GM18498 (cell line): ENCODE measurements around the gene GPR3.
"Not testable (repeated sequence)": the region's sequence is repeated elsewhere in the genome, so short reads cannot be mapped to it uniquely, and the experiment has no call there.

ENCODE experiments used
- ATAC-seq: cut with Tn5 transposase; IDR thresholded peaks from one replicate; pipeline ENCODE4 v1.9.1; 2021; ENCODE audit warnings: mild to moderate bottlenecking, moderate library complexity; ENCODE audit not compliant: unreplicated experiment

GPR3 gene

DNA sequence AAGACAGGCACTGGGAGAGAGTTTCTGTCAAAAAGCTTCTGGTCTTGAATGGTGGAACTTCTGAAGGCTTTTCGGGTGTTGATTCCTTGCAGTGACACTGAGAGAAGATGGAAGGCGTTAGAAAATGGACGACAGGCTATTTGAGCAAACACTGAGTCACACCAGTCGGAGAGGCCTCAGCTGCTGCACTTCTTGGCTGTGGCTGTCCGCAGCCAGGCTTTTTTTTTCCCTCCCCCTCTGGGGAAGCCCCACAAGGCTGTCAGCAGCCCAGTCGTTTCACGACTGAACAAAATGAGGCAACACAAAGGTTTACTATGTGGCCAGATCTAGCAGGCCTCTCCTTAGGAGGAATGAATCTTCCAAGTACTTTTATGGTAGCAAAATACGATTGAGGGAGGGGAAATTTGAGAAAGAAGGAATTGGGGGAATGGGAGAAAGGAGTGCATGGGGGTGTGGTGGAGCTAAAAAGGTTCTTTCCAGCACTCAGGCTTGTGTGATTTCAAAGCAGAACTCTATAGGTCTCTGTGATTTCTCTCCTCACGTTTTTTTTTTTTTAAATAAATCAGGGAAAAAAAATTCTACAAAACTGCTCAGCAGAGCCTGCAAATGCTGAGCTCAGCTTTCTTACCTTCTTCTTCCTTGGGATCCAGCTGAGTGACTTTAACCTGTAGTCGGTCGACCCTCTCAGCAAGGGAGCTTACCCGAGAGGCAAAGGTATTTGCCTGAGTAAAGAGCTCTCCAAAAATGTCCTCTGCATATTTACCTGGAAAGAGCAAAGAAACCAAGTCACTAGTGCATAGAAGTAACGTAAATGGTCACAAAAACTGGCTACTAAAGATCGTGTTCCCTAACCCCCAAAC lies 26.1 kb downstream of the GPR3 start:
- ATAC-seq, result no peak

DNA sequence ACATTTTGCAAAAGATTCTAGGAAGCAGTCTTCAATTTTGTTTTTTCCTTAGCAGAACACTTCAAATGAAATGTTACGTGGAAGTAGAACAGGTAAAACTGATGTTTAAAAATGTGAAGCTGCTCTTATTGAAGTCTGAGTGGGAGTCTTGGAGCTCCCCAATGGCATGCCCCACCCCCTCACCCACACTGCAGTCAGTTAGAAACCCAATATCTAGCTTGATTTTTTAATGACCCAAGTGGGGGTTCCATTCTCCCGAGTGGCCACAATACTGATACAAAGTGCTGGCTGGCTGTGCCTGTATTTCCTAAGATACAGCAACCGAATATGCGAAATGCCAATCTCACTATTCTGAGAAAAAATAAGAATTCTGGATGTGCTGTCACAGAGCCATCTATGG lies 31.3 kb downstream of the GPR3 start:
- no peak for ATAC-seq

- ATAC-seq, result no peak
These were observed 34.9 kb downstream of the GPR3 start for GRCh38 chr1:27427329-27427728.

DNA sequence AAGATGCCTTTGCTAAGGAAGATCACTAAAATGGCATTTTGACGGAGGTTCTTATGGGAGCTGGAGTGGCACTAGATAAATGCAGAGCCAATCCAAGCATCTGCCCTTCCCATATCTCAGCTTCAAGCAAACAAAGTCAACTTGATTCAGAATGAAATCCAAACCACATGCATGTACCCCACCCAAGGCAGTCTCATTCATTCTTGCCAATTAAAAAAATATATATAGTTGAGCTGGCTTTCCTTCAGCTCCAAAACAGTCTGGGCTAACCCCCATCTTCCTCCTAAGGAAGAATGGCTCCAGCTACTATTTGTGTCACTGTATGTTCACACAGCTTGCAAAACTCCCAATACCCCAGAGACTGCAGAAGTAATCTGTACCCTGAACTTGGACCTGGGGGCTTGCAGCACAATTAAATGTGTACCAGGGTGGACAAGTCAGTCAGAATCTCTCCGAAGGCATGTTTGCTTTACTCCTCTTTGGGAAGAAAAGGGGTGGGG lies 35.4 kb downstream of the GPR3 start:
- ATAC-seq, result no peak

DNA sequence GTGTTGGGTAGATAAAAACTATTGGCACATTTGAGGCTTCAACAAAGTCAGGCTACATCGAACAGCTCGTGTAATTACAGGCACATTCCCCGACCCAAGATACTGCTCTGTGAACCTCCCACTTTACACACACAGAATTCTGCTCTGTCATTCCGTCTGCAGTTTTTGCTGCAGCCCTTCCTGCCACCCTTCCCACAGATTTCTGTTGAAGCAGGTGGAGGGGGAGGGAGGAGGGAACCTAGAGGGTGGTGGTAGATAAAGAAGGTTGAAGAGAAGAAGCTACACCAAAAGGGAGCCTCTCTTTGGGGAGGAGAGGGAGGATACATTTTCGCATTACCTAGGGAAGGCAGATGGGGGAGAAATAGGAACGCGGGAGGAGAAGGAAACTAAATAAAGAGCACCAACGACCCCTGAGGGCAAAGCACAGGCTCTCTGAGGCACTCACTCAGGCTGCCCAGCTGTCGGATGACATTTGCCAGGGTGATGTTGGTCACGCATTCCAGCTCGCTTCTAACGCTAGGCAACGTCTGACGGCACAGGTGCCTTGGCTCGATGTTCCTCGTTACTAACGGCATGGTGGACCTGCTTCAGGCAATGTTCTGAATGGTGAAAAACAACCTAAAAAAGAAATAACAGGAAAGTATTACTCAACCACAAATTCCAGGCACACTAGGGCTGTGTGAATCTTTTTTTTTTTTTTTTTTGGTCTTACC lies 36.0 kb downstream of the GPR3 start:
- ATAC-seq, result no peak

- ATAC-seq, result no peak
These were observed 36.6 kb downstream of the GPR3 start for GRCh38 chr1:27429029-27429425.

DNA sequence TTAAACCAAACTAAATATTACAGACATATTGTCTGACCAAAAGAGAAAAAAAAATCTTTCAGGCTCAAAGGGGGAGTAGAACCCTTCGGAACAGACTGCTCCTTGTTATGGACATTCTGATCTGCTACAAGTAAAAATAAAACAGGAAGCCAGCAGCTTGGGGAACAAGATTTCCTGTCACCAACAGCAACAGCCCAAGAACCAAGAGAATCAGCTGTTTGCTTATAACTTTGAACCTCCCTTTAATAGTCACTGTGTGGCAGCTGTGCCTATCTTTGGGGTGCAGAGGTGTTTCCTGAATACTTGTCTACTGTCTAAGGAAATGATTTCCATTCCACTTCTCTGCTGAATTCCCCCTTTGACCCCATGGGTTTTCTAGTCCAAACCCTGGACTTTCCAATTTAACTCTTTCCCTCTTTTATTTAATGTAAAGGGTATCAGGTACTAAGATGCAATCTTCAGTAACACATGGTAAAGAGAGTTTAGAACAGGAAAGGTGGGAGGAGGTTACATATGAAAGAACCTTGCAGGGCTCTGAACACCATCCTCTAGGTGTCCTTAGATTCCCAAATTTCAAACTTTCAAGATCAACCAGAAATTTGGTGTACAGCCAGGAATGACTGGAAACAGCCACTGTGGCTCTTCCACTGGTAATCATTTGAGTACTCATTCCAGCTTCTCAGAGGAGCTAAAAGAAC lies 38.6 kb downstream of the GPR3 start:
- no peak for ATAC-seq

DNA sequence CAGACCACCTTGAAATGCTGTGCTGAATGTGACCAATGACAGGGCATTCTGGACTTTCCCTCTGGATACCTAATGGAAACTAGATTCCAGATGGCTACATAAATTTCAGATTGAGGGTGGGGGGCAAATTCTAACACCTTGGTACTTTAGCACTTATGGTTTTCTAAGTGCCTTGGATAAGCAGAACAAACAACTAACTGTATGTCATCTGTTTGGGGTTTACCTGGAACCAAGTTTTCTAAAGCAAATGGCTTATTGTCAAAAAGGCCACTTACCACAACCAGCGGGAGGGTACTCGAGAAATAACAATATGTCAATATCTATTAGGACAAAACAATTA lies 39.1 kb downstream of the GPR3 start:
- no peak for ATAC-seq

DNA sequence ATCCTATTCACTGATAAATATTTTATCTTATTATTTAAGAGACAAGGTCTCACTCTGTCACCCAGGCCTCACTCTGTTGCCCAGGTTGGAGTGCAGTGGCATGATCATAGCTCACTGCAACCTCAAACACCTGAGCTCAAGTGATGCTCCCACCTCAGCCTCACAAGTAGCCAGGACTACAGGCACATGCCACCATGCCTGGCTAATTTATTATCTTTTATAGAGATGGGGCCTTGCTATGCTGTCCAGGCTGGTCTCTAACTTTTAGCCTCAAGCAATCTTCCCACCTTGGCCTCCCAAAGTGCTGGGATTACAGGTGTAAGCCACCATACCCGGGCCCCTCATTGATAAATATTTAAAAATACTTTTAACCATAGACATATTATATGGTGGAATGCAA lies 40.3 kb downstream of the GPR3 start:
- ATAC-seq, result not testable (repeated sequence)

- no peak for ATAC-seq
These were observed 41.3 kb downstream of the GPR3 start for GRCh38 chr1:27433706-27434105.

- no peak for ATAC-seq
These were observed 43.3 kb downstream of the GPR3 start for GRCh38 chr1:27435566-27436203.

DNA sequence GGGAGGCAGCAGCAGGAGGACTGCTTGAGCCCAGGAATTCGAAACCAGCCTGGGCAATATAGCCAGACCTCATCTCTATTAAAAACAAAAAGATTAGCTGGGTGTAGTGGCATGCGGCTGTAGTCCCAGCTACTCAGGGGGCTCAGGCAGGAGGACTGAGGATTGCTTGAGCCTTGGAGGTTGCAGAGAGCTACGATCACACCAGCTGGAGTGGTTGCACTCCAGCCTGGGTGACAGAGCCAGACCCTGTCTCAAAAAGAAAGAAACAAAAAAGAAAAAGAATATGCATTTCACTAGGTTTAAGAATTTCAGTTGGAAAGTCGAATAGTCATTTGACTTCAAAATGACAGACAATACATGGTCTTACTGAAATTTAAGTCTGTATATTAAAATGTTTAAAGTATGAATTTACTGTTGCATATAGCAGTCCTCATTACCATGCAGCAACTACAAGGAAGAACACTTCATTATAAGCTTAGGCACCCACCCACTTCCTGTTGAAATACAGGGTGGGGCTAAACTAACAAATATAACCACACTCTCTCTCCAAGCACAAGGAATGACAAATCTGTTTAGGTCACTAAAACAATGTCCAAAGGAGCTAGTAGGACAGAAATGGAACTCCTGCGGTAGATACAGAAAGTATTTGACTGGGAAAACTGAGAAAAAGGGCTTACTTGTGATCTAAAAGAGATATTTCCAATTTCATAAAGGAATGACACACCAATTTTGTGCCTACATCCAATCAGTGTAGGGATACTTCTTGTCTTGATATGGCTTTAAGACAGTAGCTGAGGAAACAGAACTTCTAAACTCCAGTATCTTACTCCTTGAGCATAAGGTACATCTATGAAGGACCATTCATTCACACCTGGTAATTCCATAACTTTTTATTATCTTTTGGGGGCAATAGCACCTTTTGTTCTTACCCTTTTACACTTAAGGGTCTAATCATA lies 44.1 kb downstream of the GPR3 start:
- ATAC-seq, result no peak

- ATAC-seq, result no peak
These were observed 46.2 kb downstream of the GPR3 start for GRCh38 chr1:27438621-27439061.

GRCh38 chr1:27439150-27439549 lies 46.7 kb downstream of the GPR3 start:
- no peak for ATAC-seq

DNA sequence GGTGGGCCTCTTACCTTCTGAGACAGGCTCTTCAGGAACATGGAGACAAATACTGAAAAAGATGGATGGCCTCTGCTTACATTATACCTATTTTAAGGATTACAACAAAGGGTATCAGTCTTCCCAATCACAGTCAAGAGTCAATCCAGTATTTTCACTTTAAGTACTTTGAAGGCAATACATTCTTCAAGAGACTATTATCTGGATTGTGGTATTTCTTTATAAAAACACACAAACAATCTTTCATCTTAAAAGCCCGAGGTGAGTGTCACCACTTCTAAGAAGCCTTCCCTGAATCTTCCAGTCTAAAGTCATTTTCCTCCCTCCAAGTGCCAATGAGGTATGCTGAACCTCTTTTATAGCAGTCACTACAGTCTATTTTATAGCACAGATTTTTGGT lies 52.2 kb downstream of the GPR3 start:
- no peak for ATAC-seq
